Thyroid gland (tissue), 4 donors: ENCODE measurements around the gene LIPN.

Experiments used
- CTCF ChIP-seq, 6 experiments: fragments of 200-600 bp in 3 of 6; fragments of 450-650 bp in 3 of 6; sonication (generic) in 3 of 6; IDR thresholded peaks; one replicate each; pipeline ENCODE4 v1.5.1; 2016 to 2019; ENCODE audit warnings: antibody characterized with exemption in 6 of 6, mild to moderate bottlenecking in 2 of 6, inconsistent platforms in 1 of 6, moderate library complexity in 1 of 6
- POLR2A ChIP-seq, 2 donors: fragments of 450-650 bp; IDR thresholded peaks; one replicate each; pipeline ENCODE4 v1.6.1; 2017; ENCODE audit warnings: antibody characterized with exemption in 2 of 2, mild to moderate bottlenecking in 2 of 2, moderate library complexity in 1 of 2

GRCh38 chr10:88810196-88810961 is 50.6 kb downstream of the LIPN start:
- TF ChIP-seq POLR2A (IDR thresholded peaks at IDR 0.05) (no peak), CTCF (IDR thresholded peaks at IDR 0.05) (peak; percentile 15 to 73 (median 45))
